ENCODE measurements around the gene CETN3.

DNA sequence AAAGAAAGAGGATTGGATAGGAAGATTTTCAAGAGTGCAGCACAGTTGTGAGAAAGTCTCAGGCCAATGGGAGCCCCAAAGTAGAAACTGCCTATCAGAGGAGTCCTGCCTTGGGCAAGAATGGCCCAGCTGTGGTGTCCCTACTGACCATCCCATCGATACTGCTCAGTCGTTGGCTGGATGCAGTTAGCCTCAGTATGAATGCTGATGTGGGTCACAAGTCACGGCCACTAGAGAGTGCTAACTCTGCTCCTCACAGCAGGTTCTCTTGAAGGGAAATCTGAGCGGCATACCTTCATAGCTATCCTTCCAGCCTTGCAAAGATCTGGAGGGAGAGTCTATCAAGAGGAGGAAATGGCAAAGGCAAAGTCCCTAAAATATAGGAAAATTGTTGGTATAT, 11.6 kb upstream of the CETN3 start:
- TF ChIP-seq POLR2A (IDR thresholded peaks at IDR 0.05; ENCODE audit: low read length) (no peak), GATA1 (IDR thresholded peaks at IDR 0.05; ENCODE audit: low read depth, low read length) (no peak)
